H9 (cell line): ENCODE data around the gene CALN1. TPM values are rescaled to one million over a fixed set of nuclear protein-coding genes. Genes with fewer than 3 reads are reported as not detected.

ENCODE experiments used
- DNase-seq: peaks from one replicate; pipeline ENCODE4 v3.0.0-alpha.2; 2017
- H2AFZ ChIP-seq: one replicate; pipeline ENCODE4 v1.6.1; 2013; ENCODE audit warnings: mild to moderate bottlenecking, low read length, control low read depth, moderate library complexity
- H2AK5ac ChIP-seq: 2 replicates; pipeline ENCODE4 v1.6.1; 2013; ENCODE audit warnings: low read length, control low read depth, mixed read lengths; ENCODE audit not compliant: insufficient read length
- H2BK120ac ChIP-seq: one replicate; pipeline ENCODE4 v1.6.1; 2013; ENCODE audit warnings: low read depth, mild to moderate bottlenecking, low read length, control low read depth, inconsistent platforms; ENCODE audit not compliant: poor library complexity, severe bottlenecking
- H2BK12ac ChIP-seq: 2 replicates; pipeline ENCODE4 v1.6.1; 2013; ENCODE audit warnings: low read length, control low read depth, mixed read lengths, low read depth; ENCODE audit not compliant: insufficient read length
- H2BK15ac ChIP-seq: 2 replicates; pipeline ENCODE4 v1.6.1; 2013; ENCODE audit warnings: low read depth, low read length, control low read depth
- H2BK20ac ChIP-seq: one replicate; pipeline ENCODE4 v1.6.1; 2013; ENCODE audit warnings: low read depth, mild to moderate bottlenecking, low read length, control low read depth, inconsistent platforms; ENCODE audit not compliant: poor library complexity, severe bottlenecking
- H2BK5ac ChIP-seq: 2 replicates; pipeline ENCODE4 v1.6.1; 2013; ENCODE audit warnings: low read length, control low read depth, mixed read lengths; ENCODE audit not compliant: insufficient read length
- H3K14ac ChIP-seq: 2 replicates; pipeline ENCODE4 v1.6.1; 2013; ENCODE audit warnings: low read length, control low read depth; ENCODE audit not compliant: insufficient read depth
- H3K18ac ChIP-seq: 2 replicates; pipeline ENCODE4 v1.6.1; 2013; ENCODE audit warnings: low read depth, mild to moderate bottlenecking, mixed read lengths, low read length, control low read depth; ENCODE audit not compliant: insufficient read length
- H3K23ac ChIP-seq: 2 replicates; pipeline ENCODE4 v1.6.1; 2013; ENCODE audit warnings: low read length, control low read depth, mixed read lengths, low read depth; ENCODE audit not compliant: insufficient read length
- H3K23me2 ChIP-seq: 2 replicates; pipeline ENCODE4 v1.6.1; 2013; ENCODE audit warnings: low read depth, mild to moderate bottlenecking, mixed read lengths, low read length, control low read depth; ENCODE audit not compliant: insufficient read length, poor library complexity, severe bottlenecking
- H3K27ac ChIP-seq: 2 replicates; pipeline ENCODE4 v1.5.1; 2013; ENCODE audit warnings: low read length, control low read depth, mixed read lengths, low read depth; ENCODE audit not compliant: insufficient read length
- H3K27me3 ChIP-seq: 2 replicates; pipeline ENCODE4 v1.6.1; 2013; ENCODE audit warnings: low read length, control low read depth, inconsistent platforms; ENCODE audit not compliant: insufficient read depth
- H3K4ac ChIP-seq: 2 replicates; pipeline ENCODE4 v1.6.1; 2013; ENCODE audit warnings: low read depth, mild to moderate bottlenecking, control low read depth, inconsistent platforms, low read length, moderate library complexity
- H3K4me1 ChIP-seq: 2 replicates; pipeline ENCODE4 v1.6.1; 2013; ENCODE audit warnings: low read length, control low read depth, inconsistent platforms; ENCODE audit not compliant: insufficient read depth
- H3K4me2 ChIP-seq: 2 replicates; pipeline ENCODE4 v1.6.1; 2013; ENCODE audit warnings: low read length, control low read depth, mixed read lengths; ENCODE audit not compliant: insufficient read length, insufficient read depth
- H3K56ac ChIP-seq: 2 replicates; pipeline ENCODE4 v1.6.1; 2013; ENCODE audit warnings: low read depth, mild to moderate bottlenecking, mixed read lengths, low read length, control low read depth; ENCODE audit not compliant: insufficient read length
- H3K79me1 ChIP-seq: 2 replicates; pipeline ENCODE4 v1.6.1; 2013; ENCODE audit warnings: low read depth, mild to moderate bottlenecking, moderate library complexity, low read length, control low read depth, inconsistent platforms; ENCODE audit not compliant: insufficient read depth, poor library complexity, severe bottlenecking
- H3K79me2 ChIP-seq: 2 replicates; pipeline ENCODE4 v1.6.1; 2013; ENCODE audit warnings: low read length, control low read depth, inconsistent platforms; ENCODE audit not compliant: insufficient read depth
- H3K9ac ChIP-seq: 2 replicates; pipeline ENCODE4 v1.6.1; 2013; ENCODE audit warnings: low read length, control low read depth, mixed read lengths; ENCODE audit not compliant: insufficient read length; ENCODE audit errors: extremely low read depth
- H3K9me3 ChIP-seq: one replicate; pipeline ENCODE4 v1.6.1; 2013; ENCODE audit warnings: low read depth, low read length, inconsistent platforms; ENCODE audit not compliant: control insufficient read depth
- H3T11ph ChIP-seq: one replicate; pipeline ENCODE4 v1.6.1; 2013; ENCODE audit warnings: mild to moderate bottlenecking, low read length, control low read depth, inconsistent platforms
- H4K20me1 ChIP-seq: one replicate; pipeline ENCODE4 v1.6.1; 2013; ENCODE audit not compliant: control insufficient read depth, insufficient read length, insufficient read depth
- H4K5ac ChIP-seq: 2 replicates; pipeline ENCODE4 v1.6.1; 2013; ENCODE audit warnings: low read depth, mild to moderate bottlenecking, mixed read lengths, low read length, control low read depth; ENCODE audit not compliant: insufficient read length
- H4K8ac ChIP-seq: replicated peaks from 2 replicates; pipeline ENCODE4 v1.6.1; 2013; ENCODE audit warnings: low read length, control low read depth, mixed read lengths, low read depth; ENCODE audit not compliant: insufficient read length
- H4K91ac ChIP-seq: 2 replicates; pipeline ENCODE4 v1.6.1; 2013; ENCODE audit warnings: low read depth, mild to moderate bottlenecking, moderate library complexity, mixed read lengths, low read length, control low read depth; ENCODE audit not compliant: insufficient read length
- H3K27ac Mint-ChIP-seq, 3 experiments: 2 replicates in 2 of 3; 3 replicates in 1 of 3; pipeline ENCODE4 v1.8.0; 2020 to 2021; ENCODE audit warnings: mixed read lengths in 3 of 3, mild to moderate bottlenecking in 1 of 3, moderate library complexity in 1 of 3
- H3K27me3 Mint-ChIP-seq: 2 replicates; pipeline ENCODE4 v1.8.0; 2021; ENCODE audit warnings: low read depth, mild to moderate bottlenecking, moderate library complexity, mixed read lengths
- H3K36me3 Mint-ChIP-seq, 3 experiments: 2 replicates in 2 of 3; 3 replicates in 1 of 3; pipeline ENCODE4 v1.8.0; 2020 to 2021; ENCODE audit warnings: low read depth in 3 of 3, mixed read lengths in 3 of 3; ENCODE audit not compliant: insufficient read depth in 1 of 3
- H3K4me1 Mint-ChIP-seq, 2 experiments: 2 replicates each; pipeline ENCODE4 v1.8.0; 2020; ENCODE audit warnings: mixed read lengths in 2 of 2
- H3K4me3 Mint-ChIP-seq, 2 experiments: 2 replicates in 1 of 2; 3 replicates in 1 of 2; pipeline ENCODE4 v1.8.0; 2020 to 2021; ENCODE audit warnings: mild to moderate bottlenecking in 2 of 2, mixed read lengths in 2 of 2, moderate library complexity in 1 of 2
- H3K9me3 Mint-ChIP-seq, 2 experiments: 2 replicates in 1 of 2; 3 replicates in 1 of 2; pipeline ENCODE4 v1.8.0; 2020; ENCODE audit warnings: mild to moderate bottlenecking in 2 of 2, mixed read lengths in 2 of 2, moderate library complexity in 1 of 2
- WGBS: extraction: QIAGEN DNeasy Blood & Tissue Kit; methylation state at CpG from one replicate; pipeline ENCODE4 v1.1.7; 2013; ENCODE audit warnings: missing lambda C conversion rate, low lambda C conversion rate, mixed read lengths; ENCODE audit not compliant: insufficient read length; ENCODE audit errors: extremely low coverage; 5-methylcytosine and 5-hydroxymethylcytosine counted together
- total RNA-seq: library from RNA; stranded (reverse); gene quantifications from 2 replicates; pipeline ENCODE4 v1.2.1, GENCODE V29; 2021
- TF ChIP-seq, protein P1 (sequence below): fragments of 200-600 bp; sonication (generic); conservative IDR thresholded peaks from 3 replicates; pipeline ENCODE4 v1.8.0; 2021; ENCODE audit warnings: antibody characterized with exemption, mild to moderate bottlenecking

CALN1 gene
- total RNA-seq, 1 experiment from 2014 or later, result 2.8 TPM

DNA sequence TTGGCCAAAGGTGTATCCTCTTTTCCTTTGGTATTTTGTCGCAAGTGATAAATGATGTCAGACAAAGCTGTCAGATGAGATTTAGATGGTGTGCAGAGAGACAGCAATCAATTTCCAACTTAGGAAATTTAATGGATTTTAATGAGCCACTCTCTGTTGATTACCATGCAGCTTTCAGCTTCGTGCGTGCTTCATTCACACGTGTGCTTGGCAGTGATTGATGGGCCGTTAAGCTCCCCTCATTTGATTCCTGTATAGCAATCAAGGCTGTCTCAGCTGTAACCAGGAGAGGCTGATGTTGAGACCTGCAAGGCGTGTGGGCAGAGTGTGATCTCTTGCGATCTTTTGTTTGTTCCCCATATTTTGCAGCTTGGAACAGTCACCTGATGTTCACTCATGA is 439.6 kb downstream of the CALN1 start:
- TF ChIP-seq, protein P1, sequence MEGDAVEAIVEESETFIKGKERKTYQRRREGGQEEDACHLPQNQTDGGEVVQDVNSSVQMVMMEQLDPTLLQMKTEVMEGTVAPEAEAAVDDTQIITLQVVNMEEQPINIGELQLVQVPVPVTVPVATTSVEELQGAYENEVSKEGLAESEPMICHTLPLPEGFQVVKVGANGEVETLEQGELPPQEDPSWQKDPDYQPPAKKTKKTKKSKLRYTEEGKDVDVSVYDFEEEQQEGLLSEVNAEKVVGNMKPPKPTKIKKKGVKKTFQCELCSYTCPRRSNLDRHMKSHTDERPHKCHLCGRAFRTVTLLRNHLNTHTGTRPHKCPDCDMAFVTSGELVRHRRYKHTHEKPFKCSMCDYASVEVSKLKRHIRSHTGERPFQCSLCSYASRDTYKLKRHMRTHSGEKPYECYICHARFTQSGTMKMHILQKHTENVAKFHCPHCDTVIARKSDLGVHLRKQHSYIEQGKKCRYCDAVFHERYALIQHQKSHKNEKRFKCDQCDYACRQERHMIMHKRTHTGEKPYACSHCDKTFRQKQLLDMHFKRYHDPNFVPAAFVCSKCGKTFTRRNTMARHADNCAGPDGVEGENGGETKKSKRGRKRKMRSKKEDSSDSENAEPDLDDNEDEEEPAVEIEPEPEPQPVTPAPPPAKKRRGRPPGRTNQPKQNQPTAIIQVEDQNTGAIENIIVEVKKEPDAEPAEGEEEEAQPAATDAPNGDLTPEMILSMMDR, result no peak
- Histone ChIP-seq H3K9me3 (no peaks in the 10 kb centered on the region), H2BK20ac (no peak overlapping the region), H3K79me2 (no peaks in the 10 kb centered on the region), H4K91ac (no peak overlapping the region), H3K27me3 (no peaks in the 10 kb centered on the region), H3K79me1 (no peaks in the 10 kb centered on the region), H2BK12ac (no peak overlapping the region), H3T11ph (no peak overlapping the region), H3K14ac (no peak overlapping the region), H4K20me1 (no peaks in the 10 kb centered on the region), H2BK15ac (no peak overlapping the region), H2AK5ac (no peak overlapping the region), H3K4me2 (no peak overlapping the region), H3K18ac (no peak overlapping the region), H3K4me1 (no peaks in the 10 kb centered on the region), H3K56ac (no peak overlapping the region), H3K27ac (no peak overlapping the region), H2BK120ac (no peak overlapping the region), H3K23ac (no peak overlapping the region), H3K9ac (no peak overlapping the region), H4K8ac (no peak overlapping the region), H4K5ac (no peak overlapping the region), H2AFZ (no peak overlapping the region), H3K4ac (no peak overlapping the region), H2BK5ac (no peak overlapping the region), H3K23me2 (no peaks in the 10 kb centered on the region)
- no peak for DNase-seq
- Mint-ChIP-seq H3K36me3 (no peaks in the 10 kb centered on the region; a peak in 1 of 7 replicates), H3K9me3 (no peaks in the 10 kb centered on the region), H3K4me3 (no peak overlapping the region), H3K27me3 (no peaks in the 10 kb centered on the region), H3K4me1 (no peaks in the 10 kb centered on the region), H3K27ac (peak overlapping the region in 2 of 3 experiments; percentile 44 to 51; a peak in 2 of 7 replicates)
- WGBS, result no CpG with 5 or more reads among the region's 7 CpGs
